Measurements from ENCODE around the gene KRTAP12-1.

The KRTAP12-1 gene

GRCh38 chr21:44704636-44705001 is 22.7 kb upstream of the KRTAP12-1 start:
- in situ Hi-C loops (cut with MboI; ENCODE audit: low sequenced_read_pairs, unreplicated experiment): no loop called here
- DNase-seq (ENCODE audit: low spot score): no peak
- TF ChIP-seq CTCF (IDR thresholded peaks at IDR 0.05; ENCODE audit: borderline replicate concordance, control extremely low read depth, extremely low read depth, insufficient read depth, missing control alignments): no peak

DNA sequence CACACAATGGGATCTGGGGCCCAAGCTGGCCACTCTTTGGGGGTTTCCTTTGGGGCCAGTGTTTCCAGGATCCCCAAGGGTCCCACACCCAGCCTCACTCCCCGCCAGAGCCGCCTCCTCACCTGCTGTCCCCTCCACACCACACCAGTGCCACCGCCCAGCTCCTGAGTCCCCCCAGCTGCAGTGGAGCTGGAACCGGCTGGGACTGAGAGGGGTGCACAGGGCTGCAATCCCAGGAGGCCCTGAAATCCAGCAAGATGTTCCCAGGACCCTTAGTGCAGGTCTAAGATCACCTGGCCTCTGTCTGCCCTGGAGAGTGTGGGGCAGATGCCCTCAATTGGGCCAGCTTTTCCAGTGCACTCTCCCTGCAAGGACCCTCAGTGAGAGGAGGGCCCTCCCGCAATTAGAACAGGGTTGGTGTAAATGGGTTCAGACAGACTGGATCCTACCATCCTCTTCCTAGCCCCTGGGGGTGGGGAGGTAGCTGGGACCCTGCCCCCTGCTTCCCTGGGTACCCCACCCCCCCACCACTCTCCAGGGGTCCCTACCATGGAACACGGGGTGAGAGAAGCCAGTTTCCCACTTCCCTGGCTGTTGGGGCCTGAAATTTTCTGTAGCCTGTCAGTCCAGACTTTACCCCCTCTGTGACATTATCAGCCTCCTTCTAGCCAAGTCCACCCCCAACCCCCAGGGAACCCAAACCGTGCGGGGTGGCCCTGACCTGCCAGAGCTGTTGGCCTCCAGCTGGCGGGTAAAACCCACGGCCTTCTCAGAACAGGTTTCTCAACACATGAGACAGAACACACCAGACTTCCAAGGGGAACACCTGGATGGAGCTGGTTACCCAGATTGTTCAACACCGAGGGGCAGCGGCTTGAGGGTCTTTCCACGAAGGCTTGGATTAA is 22.0 kb upstream of the KRTAP12-1 start:
- no peak for DNase-seq (ENCODE audit: low spot score)
- in situ Hi-C loops (cut with MboI; ENCODE audit: low sequenced_read_pairs, unreplicated experiment): no loop called here
- no peak for TF ChIP-seq CTCF (IDR thresholded peaks at IDR 0.05; ENCODE audit: borderline replicate concordance, control extremely low read depth, extremely low read depth, insufficient read depth, missing control alignments)

DNA sequence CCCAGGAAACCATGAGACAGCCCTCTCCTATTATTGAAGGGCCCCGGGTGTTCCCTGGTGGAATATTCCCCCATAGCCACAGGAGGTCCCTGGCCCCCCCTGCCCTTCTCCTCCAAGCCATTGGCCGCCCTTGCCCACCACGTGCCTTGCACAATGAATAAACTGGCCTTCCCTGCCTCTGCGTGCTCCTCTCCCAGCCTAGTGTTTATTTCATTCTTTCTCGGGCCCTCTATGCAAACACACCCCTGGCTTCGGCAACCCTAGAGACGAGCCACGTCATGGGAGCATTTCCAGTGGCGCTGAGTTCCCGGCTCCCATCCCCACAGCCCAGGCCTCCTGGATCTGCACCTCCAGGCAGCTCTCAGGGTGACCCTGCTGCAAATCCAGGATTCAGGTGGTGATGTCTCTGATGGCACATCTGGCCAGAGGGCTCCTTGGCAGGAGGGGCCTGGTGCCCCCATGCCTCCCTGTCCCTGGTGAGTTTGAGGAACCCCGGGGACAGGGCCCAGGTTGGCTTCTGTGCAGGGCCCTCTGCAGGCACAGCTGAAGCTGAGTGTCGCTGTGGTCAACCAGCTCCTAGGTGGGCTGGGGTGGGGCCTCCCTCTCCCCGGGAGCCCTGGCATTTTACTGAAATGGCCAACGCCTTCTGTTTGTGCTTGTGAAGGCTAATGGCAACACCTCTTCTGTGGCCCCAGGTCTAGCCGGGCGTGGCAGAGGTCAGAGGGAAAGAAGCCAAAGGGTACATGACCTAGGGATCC is 21.2 kb upstream of the KRTAP12-1 start:
- no peak for TF ChIP-seq CTCF (IDR thresholded peaks at IDR 0.05; ENCODE audit: borderline replicate concordance, control extremely low read depth, extremely low read depth, insufficient read depth, missing control alignments)
- no peak for DNase-seq (ENCODE audit: low spot score)
- in situ Hi-C loops (cut with MboI; ENCODE audit: low sequenced_read_pairs, unreplicated experiment): no loop called here

GRCh38 chr21:44702111-44702972 is 20.4 kb upstream of the KRTAP12-1 start:
- in situ Hi-C loops (cut with MboI; ENCODE audit: low sequenced_read_pairs, unreplicated experiment): no loop called here
- TF ChIP-seq CTCF (IDR thresholded peaks at IDR 0.05; ENCODE audit: borderline replicate concordance, control extremely low read depth, extremely low read depth, insufficient read depth, missing control alignments): no peak
- DNase-seq (ENCODE audit: low spot score): no peak

DNA sequence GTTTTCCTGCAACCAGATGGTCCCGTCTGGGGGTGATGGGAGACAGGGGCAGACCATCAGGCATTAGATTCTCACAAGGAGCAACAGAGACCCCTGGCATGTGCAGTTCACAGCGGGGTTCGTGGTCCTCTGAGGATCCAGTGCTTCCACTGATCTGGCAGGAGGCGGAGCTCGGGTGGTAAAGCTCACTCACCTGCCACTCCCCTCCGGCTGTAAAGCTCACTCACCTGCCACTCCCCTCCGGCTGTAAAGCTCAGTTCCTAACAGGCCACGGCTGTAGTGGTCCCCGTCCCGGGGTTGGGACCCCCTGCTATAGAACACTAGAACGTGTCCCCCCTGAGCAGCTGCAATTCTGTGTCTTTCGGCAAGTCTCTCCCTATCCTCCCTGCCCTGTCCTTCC is 19.6 kb upstream of the KRTAP12-1 start:
- TF ChIP-seq CTCF (IDR thresholded peaks at IDR 0.05; ENCODE audit: borderline replicate concordance, control extremely low read depth, extremely low read depth, insufficient read depth, missing control alignments): no peak
- in situ Hi-C loops (cut with MboI; ENCODE audit: low sequenced_read_pairs, unreplicated experiment): no loop called here

GRCh38 chr21:44701023-44701400 is 19.0 kb upstream of the KRTAP12-1 start:
- in situ Hi-C loops (cut with MboI; ENCODE audit: low sequenced_read_pairs, unreplicated experiment): no loop called here
- TF ChIP-seq CTCF (IDR thresholded peaks at IDR 0.05; ENCODE audit: borderline replicate concordance, control extremely low read depth, extremely low read depth, insufficient read depth, missing control alignments): no peak
- DNase-seq (ENCODE audit: low spot score): no peak

More for the DNA sequence above, 19.6 kb upstream of the KRTAP12-1 start:
- DNase-seq (ENCODE audit: low spot score): no peak

Measured in GM13976 (cell line).